Gastrocnemius medialis (tissue), 4 donors: ENCODE measurements around the gene ALDH1A2.

Experiments
- CTCF ChIP-seq, 5 experiments: fragments of 450-650 bp in 3 of 5; fragments of 200-600 bp in 2 of 5; sonication (generic) in 2 of 5; IDR thresholded peaks in 4 of 5; conservative IDR thresholded peaks in 1 of 5; 1 replicate in 4 of 5; 2 replicates in 1 of 5; pipeline ENCODE4 v1.5.1; 2016 to 2019; ENCODE audit warnings: antibody characterized with exemption in 5 of 5, mild to moderate bottlenecking in 3 of 5, moderate library complexity in 3 of 5
- POLR2A ChIP-seq, 2 donors: fragments of 450-650 bp; IDR thresholded peaks; one replicate each; pipeline ENCODE4 v1.6.1; 2017; ENCODE audit warnings: antibody characterized with exemption in 2 of 2, mild to moderate bottlenecking in 2 of 2, moderate library complexity in 2 of 2

DNA sequence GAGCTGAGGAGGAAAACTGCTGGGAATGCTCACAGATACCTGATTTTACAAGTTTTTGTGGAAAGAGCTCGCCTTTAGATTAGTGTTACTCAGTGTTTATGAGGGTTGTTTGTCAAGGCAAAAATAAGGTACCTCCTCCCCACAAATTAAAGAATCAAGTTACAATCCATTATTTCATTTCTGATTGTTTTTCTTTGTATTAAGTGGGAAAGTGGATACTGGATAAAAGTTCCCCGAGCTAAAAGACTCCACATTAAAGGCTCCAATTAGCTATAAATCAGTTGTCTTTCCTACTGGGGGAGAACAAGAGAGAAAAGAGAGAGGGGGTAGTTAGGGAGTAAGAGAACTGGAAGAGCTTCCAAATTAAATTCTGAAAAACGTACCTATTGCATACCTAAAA lies 1.9 kb downstream of the ALDH1A2 start:
- TF ChIP-seq CTCF (IDR thresholded peaks at IDR 0.05 in 4 of 5, conservative IDR thresholded peaks at IDR 0.05 in 1 of 5) (no peak), POLR2A (IDR thresholded peaks at IDR 0.05) (no peak)
